ENCODE measurements around the gene TNPO3.
A peak's percentile ranks its signal among the peaks of the same experiment; 100 is the strongest.

The TNPO3 gene

DNA sequence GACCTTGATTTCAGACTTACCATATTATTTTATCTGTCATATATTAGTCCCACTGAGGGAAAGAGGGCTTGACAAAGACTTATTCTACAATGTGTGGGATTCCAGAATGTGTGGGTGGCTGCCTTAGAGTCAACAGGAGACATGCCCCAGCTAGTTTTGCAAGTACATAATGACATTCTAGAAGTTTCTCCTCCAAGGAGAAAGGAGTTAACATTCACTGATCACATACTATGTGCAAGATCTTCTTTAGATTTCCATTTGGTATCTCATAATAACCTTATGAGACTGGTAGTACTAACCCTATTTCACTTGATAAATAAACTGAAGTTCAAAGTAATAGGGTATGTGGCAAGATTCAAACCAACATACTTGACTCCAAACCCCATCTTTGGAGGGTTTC, 92.0 kb downstream of the TNPO3 start:
- peak overlapping the region; percentile 24 for H3K4me3 ChIP-seq (ENCODE audit: low read depth, low read length)
- TF ChIP-seq, protein P1, sequence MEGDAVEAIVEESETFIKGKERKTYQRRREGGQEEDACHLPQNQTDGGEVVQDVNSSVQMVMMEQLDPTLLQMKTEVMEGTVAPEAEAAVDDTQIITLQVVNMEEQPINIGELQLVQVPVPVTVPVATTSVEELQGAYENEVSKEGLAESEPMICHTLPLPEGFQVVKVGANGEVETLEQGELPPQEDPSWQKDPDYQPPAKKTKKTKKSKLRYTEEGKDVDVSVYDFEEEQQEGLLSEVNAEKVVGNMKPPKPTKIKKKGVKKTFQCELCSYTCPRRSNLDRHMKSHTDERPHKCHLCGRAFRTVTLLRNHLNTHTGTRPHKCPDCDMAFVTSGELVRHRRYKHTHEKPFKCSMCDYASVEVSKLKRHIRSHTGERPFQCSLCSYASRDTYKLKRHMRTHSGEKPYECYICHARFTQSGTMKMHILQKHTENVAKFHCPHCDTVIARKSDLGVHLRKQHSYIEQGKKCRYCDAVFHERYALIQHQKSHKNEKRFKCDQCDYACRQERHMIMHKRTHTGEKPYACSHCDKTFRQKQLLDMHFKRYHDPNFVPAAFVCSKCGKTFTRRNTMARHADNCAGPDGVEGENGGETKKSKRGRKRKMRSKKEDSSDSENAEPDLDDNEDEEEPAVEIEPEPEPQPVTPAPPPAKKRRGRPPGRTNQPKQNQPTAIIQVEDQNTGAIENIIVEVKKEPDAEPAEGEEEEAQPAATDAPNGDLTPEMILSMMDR (IDR thresholded peaks at IDR 0.05; ENCODE audit: insufficient read depth, low read depth, low read length, missing control alignments) = no peak
- DNase-seq (ENCODE audit: low read depth) = no peak

DNA sequence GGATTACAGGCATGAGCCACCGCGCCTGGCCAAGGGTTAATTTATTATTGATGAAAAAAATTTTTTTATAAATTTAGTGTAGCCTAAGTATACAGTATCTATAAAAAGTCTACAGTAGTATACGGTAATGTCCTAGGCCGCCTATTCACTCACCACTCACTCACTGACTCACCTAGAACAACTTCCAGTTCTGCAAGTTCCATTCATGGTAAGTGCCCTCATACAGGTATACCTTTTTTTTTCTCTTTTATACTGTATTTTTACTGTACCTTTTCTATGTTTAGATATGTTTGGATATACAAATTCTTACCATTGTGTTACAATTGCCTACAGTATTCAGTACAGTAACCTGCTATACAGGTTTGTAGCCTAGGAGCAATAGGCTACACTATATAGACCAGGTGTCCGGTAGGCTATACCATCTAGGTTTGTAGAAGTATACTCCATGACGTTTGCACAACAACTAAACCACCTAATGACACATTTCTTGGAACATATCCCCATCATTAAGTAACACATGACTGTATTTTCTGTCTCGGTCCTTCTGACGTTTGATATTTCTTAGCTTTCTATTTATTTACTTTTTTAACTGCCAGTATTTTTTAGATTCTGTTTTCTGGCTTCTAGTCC, 93.8 kb downstream of the TNPO3 start:
- no peak overlapping the region for H3K4me3 ChIP-seq (ENCODE audit: low read depth, low read length)
- TF ChIP-seq, protein P1 (IDR thresholded peaks at IDR 0.05; ENCODE audit: insufficient read depth, low read depth, low read length, missing control alignments) = no peak
- no peak for DNase-seq (ENCODE audit: low read depth)

DNA sequence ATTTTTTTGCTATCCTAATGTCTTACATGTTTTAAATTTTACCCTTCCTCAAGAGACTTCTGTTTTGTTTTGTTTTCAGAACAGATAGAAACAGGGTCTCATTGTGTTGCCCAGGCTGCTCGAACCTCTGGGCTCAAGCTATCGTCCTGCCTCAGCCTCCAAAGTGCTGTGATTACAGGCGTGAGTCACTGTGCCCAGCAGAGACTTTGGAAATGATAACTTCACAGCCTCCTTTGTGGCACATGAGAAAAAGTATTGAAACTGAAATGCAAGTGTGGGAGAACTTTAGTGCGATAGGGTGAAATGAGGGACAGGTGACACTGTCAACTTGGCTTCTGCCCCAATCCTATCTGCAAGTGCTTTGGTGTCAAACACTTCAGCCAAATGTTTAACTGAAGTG, 95.6 kb downstream of the TNPO3 start:
- no peak overlapping the region for H3K4me3 ChIP-seq (ENCODE audit: low read depth, low read length)
- TF ChIP-seq, protein P1 (IDR thresholded peaks at IDR 0.05; ENCODE audit: insufficient read depth, low read depth, low read length, missing control alignments) = no peak
- no peak for DNase-seq (ENCODE audit: low read depth)

DNA sequence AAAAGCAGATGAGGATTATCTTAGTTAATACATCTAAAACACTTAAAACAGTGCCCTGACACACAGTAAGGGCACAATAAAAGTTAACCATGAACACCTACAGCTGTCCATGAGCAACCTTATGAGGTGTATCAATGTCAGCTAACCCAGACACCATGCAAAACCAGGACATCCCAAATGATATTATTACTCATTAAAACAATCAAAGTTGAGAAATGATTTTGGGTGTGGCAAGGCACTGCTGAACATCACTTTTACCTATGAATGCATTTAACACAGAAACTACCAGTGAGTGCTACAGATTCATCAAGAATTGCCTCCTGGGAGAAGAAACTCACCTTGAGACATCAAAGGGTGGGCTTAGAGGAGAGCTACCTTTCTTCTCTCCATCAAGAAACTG, 98.9 kb downstream of the TNPO3 start:
- no peak for DNase-seq (ENCODE audit: low read depth)
- H3K4me3 ChIP-seq (ENCODE audit: low read depth, low read length) = no peak overlapping the region
- TF ChIP-seq, protein P1 (IDR thresholded peaks at IDR 0.05; ENCODE audit: insufficient read depth, low read depth, low read length, missing control alignments) = no peak

DNA sequence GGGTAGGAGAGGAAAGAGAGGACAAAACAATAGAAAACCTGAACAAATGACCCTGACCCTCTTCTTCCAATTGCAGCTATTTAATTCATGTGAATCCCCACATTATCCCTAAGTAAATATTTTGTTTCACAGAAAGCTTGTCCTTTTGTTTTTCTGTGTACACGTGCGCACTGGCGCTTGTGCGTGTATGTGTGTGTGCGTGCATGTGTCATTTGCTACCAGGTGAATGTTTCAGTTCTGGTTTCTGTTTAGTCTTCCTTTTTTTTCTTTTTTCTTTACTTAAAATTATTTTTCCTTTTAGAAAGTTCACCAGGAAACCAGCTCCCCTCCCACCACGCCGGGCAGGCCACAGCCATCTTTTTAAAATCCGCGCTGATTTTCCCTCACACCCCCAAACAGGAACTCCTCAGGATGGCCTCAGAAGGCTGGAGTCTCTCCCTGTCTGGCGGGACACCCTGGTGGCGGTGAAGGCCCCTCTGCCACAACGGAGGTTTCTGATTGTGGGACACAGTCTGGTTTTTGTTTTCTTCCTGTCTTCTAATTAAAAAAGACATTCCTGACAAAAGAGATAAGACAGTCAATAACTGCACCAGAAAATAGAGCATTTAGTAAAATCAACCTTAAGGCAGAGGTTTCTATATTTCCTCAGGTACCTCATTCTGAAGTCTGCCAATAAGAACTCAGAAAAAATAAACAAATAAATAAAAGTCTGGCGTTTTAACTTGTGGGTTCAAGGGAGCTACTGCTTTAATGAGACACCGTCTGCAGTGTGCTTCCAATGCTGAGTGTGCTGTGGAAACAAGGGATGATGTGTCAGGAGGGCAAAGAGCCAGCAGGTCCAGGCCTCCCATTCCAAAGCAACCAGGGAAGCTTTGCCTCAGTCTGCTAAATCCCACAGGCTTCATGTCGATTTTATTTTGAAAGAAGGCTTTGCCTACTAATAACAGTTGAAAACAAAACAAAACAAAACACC, 99.8 kb downstream of the TNPO3 start:
- DNase-seq (ENCODE audit: low read depth) = peak; percentile 70
- 0 out of 2 replicates have a peak overlapping the region, but pooled peaks have one; percentile 3 for H3K4me3 ChIP-seq (ENCODE audit: low read depth, low read length)
- TF ChIP-seq, protein P1 (IDR thresholded peaks at IDR 0.05; ENCODE audit: insufficient read depth, low read depth, low read length, missing control alignments) = no peak

DNA sequence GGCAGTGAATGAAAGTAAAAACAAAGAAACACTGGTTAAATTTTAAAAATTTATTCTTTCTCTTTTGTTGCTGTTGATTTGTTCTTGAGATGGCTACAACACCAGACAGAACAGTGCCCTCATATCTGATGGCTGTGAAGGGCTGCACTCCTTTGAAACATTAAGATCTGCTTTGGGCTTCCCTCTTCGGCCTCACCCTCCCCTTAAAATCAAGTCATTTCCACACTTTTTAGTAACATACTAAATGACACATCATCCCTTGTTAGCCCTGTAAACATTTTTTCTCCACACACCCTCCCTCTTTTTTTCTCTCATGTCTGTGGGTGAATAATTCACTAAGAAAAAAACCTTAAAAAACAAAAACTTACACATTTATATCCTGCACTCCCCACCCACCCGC, 100.8 kb downstream of the TNPO3 start:
- no peak for DNase-seq (ENCODE audit: low read depth)
- H3K4me3 ChIP-seq (ENCODE audit: low read depth, low read length) = no peak overlapping the region
- TF ChIP-seq, protein P1 (IDR thresholded peaks at IDR 0.05; ENCODE audit: insufficient read depth, low read depth, low read length, missing control alignments) = no peak
